H1 (cell line): ENCODE measurements around the gene PPIL4. TPM values are rescaled to one million over a fixed set of nuclear protein-coding genes. Genes with fewer than 3 reads are reported as not detected.

Source experiments
- BACH1 ChIP-seq: IDR thresholded peaks from 2 replicates; pipeline ENCODE4 v1.6.1; 2012; ENCODE audit warnings: low read length, improper control_type of control experiment
- CEBPB ChIP-seq: IDR thresholded peaks from 2 replicates; pipeline ENCODE4 v1.6.1; 2012; ENCODE audit warnings: low read depth, low read length
- polyA plus RNA-seq, 7 experiments: library from polyadenylated mRNA; depleted of rRNA in 3 of 7; stranded (reverse) in 5 of 7; unstranded in 2 of 7; fragments of >200 nt in 5 of 7; fragments of 200-250 nt in 2 of 7; gene quantifications; 1 replicate in 5 of 7; 2 replicates in 1 of 7; 4 replicates in 1 of 7; pipeline versions ENCODE4 v1.2.1 to v1.2.3, GENCODE V29; 2011 to 2013; ENCODE audit warnings: missing spikeins in 2 of 7, mixed read lengths in 2 of 7
- total RNA-seq: library from RNA; stranded (reverse); fragmentation: NEBNext Ultra II Directional; extraction: Animal tissue kit (Norgen Biotek cat#: 25700); gene quantifications from 2 replicates; pipeline ENCODE4 v1.2.1, GENCODE V29; 2021

Gene PPIL4
- total and polyA plus RNA-seq, 2 of the 8 experiments (the other 6 are each of a cell fraction or from before 2014, with no cell fraction given): 2.0 to 33.2 TPM

- no peak for TF ChIP-seq CEBPB
- no peak for TF ChIP-seq BACH1
- TF ChIP-seq, all 59 proteins: peak for 0
Observed at GRCh38 chr6:149473080-149474052, 72.5 kb downstream of the PPIL4 start (continued).
